Measurements from ENCODE around the gene FBXL20.

FBXL20 gene

GRCh38 chr17:39416141-39416540 lies 14.7 kb upstream of the FBXL20 start:
- TF ChIP-seq CTCF (conservative IDR thresholded peaks at IDR 0.05) = no peak
- no peak overlapping the region for H3K27ac ChIP-seq

DNA sequence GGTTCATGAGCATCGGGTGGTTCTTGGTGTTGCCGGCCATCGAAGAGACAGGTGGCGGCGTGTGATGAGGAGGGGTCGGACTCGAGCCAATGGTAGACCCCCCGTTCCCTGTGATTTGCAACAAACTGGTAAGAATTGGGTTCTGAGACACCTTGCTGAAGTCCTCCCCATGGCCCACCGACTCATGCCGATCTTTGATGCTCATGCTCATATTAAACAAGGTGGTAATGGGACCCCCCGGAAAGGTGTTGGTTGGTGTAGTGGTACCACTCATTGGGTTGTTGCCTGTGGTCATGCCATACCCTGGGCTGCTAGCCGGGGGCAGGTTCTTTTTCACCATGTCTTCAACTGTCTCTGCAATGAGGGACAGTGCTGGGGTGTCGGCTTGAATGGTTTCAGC lies 8.9 kb upstream of the FBXL20 start:
- H3K27ac ChIP-seq = no peak overlapping the region
- no peak for TF ChIP-seq CTCF (conservative IDR thresholded peaks at IDR 0.05)

GRCh38 chr17:39408360-39408759 lies 6.9 kb upstream of the FBXL20 start:
- no peak for TF ChIP-seq CTCF (conservative IDR thresholded peaks at IDR 0.05)
- H3K27ac ChIP-seq = no peak overlapping the region

- TF ChIP-seq CTCF (conservative IDR thresholded peaks at IDR 0.05) = no peak
- no peak overlapping the region for H3K27ac ChIP-seq
These were observed 5.5 kb upstream of the FBXL20 start for GRCh38 chr17:39406951-39407350.

DNA sequence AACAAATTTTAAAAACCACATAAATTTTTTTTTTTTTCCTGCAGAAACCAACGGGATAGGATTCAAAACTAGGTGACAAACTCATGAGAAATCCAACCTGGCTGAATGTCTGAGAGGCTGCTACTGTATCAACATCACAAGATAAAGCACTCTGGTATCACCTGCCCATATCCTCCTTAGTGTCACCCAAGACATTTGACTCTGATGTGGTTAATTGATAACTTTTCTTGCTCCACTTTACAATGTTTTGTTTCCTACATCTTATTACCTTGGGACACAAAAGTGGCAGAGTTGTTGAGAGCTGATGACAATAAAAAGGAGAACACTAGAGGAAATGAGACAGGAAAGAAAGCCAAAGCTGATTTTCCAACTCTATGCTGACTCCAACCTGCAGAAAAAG lies 4.0 kb upstream of the FBXL20 start:
- TF ChIP-seq CTCF (conservative IDR thresholded peaks at IDR 0.05) = no peak
- no peak overlapping the region for H3K27ac ChIP-seq

- H3K27ac ChIP-seq = no peak overlapping the region
- TF ChIP-seq CTCF (conservative IDR thresholded peaks at IDR 0.05) = no peak
These were observed 3.3 kb upstream of the FBXL20 start for GRCh38 chr17:39404542-39405378.

GRCh38 chr17:39402890-39403605 lies 1.6 kb upstream of the FBXL20 start:
- TF ChIP-seq CTCF (conservative IDR thresholded peaks at IDR 0.05) = no peak
- no peak overlapping the region for H3K27ac ChIP-seq
